CD4-positive, alpha-beta T cell treated with Interleukin-17A for 4 hours (primary cell): ENCODE measurements around the gene ESR2.
"Not testable (repeated sequence)": the region's sequence is repeated elsewhere in the genome, so short reads cannot be mapped to it uniquely, and the experiment has no call there.

Source experiments
- DNase-seq: peaks from one replicate; pipeline ENCODE4 v3.0.0-alpha.2; 2020; ENCODE audit warnings: mixed read lengths

The ESR2 gene

GRCh38 chr14:64293976-64294671 lies at the start of gene ESR2:
TSS of gene ESR2 (minus strand) at chr14:64294371. CDS start at chr14:64282985, 11,386 bp downstream.
- peak; percentile 32 for DNase-seq

GRCh38 chr14:64340560-64341196 lies 46.5 kb upstream of the ESR2 start:
- no peak for DNase-seq

GRCh38 chr14:64338616-64339316 lies 44.6 kb upstream of the ESR2 start:
- DNase-seq = peak; percentile 94

- DNase-seq = no peak
Measured at GRCh38 chr14:64337888-64338615, 43.9 kb upstream of the ESR2 start.

GRCh38 chr14:64329149-64329548 lies 35.0 kb upstream of the ESR2 start:
- DNase-seq = no peak

- DNase-seq = no peak
Measured at GRCh38 chr14:64326502-64326901, 32.3 kb upstream of the ESR2 start.

GRCh38 chr14:64324895-64325294 lies 30.7 kb upstream of the ESR2 start:
- DNase-seq = no peak

- DNase-seq = no peak
Measured at GRCh38 chr14:64324461-64324860, 30.3 kb upstream of the ESR2 start.

- DNase-seq = not testable (repeated sequence)
Measured at GRCh38 chr14:64320362-64320761, 26.2 kb upstream of the ESR2 start.

GRCh38 chr14:64318695-64319094 lies 24.5 kb upstream of the ESR2 start:
- DNase-seq = not testable (repeated sequence)

GRCh38 chr14:64303471-64303917 lies 9.3 kb upstream of the ESR2 start:
- no peak for DNase-seq

- DNase-seq = no peak
Measured at GRCh38 chr14:64298773-64299172, 4.6 kb upstream of the ESR2 start.

GRCh38 chr14:64296561-64296960 lies 2.4 kb upstream of the ESR2 start:
- DNase-seq = no peak

GRCh38 chr14:64294672-64295413 lies 672 bp upstream of the ESR2 start:
- peak; percentile 86 for DNase-seq

GRCh38 chr14:64292197-64292596 lies 2.0 kb downstream of the ESR2 start:
- DNase-seq = no peak

GRCh38 chr14:64289571-64289970 lies 4.6 kb downstream of the ESR2 start:
- DNase-seq = no peak

GRCh38 chr14:64281805-64282204 lies 12.4 kb downstream of the ESR2 start:
- no peak for DNase-seq

- DNase-seq = no peak
Measured at GRCh38 chr14:64279704-64280668, 14.2 kb downstream of the ESR2 start.

GRCh38 chr14:64278458-64278857 lies 15.7 kb downstream of the ESR2 start:
- DNase-seq = no peak

GRCh38 chr14:64272019-64272418 lies 22.2 kb downstream of the ESR2 start:
- DNase-seq = no peak

- no peak for DNase-seq
Measured at GRCh38 chr14:64266239-64266638, 27.9 kb downstream of the ESR2 start.
